ENCODE measurements around the gene PITPNB.

GRCh38 chr22:27892811-27893210, 26.2 kb downstream of the PITPNB start:
- TF ChIP-seq, protein P1, sequence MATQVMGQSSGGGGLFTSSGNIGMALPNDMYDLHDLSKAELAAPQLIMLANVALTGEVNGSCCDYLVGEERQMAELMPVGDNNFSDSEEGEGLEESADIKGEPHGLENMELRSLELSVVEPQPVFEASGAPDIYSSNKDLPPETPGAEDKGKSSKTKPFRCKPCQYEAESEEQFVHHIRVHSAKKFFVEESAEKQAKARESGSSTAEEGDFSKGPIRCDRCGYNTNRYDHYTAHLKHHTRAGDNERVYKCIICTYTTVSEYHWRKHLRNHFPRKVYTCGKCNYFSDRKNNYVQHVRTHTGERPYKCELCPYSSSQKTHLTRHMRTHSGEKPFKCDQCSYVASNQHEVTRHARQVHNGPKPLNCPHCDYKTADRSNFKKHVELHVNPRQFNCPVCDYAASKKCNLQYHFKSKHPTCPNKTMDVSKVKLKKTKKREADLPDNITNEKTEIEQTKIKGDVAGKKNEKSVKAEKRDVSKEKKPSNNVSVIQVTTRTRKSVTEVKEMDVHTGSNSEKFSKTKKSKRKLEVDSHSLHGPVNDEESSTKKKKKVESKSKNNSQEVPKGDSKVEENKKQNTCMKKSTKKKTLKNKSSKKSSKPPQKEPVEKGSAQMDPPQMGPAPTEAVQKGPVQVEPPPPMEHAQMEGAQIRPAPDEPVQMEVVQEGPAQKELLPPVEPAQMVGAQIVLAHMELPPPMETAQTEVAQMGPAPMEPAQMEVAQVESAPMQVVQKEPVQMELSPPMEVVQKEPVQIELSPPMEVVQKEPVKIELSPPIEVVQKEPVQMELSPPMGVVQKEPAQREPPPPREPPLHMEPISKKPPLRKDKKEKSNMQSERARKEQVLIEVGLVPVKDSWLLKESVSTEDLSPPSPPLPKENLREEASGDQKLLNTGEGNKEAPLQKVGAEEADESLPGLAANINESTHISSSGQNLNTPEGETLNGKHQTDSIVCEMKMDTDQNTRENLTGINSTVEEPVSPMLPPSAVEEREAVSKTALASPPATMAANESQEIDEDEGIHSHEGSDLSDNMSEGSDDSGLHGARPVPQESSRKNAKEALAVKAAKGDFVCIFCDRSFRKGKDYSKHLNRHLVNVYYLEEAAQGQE (IDR thresholded peaks at IDR 0.05; ENCODE audit: low read depth) = no peak
- no peak for TF ChIP-seq CTCF (IDR thresholded peaks at IDR 0.05 in 2 of 3, conservative IDR thresholded peaks at IDR 0.05 in 1 of 3; ENCODE audit: borderline replicate concordance in 1 of 3, insufficient read depth in 1 of 3, low read depth in 2 of 3, low read length in 2 of 3)
- TF ChIP-seq MAX (IDR thresholded peaks at IDR 0.05) = no peak
- no peak for TF ChIP-seq YY1 (IDR thresholded peaks at IDR 0.05; ENCODE audit: extremely low read depth, insufficient replicate concordance, low read depth, low read length)
- TF ChIP-seq RAD21 (IDR thresholded peaks at IDR 0.05; ENCODE audit: low read depth) = no peak
- TF ChIP-seq CEBPB (IDR thresholded peaks at IDR 0.05; ENCODE audit: low read depth) = no peak
- TF ChIP-seq EZH2 (IDR thresholded peaks at IDR 0.05) = no peak
- TF ChIP-seq POLR2AphosphoS5 (IDR thresholded peaks at IDR 0.05; ENCODE audit: low read depth, low read length) = no peak
- TF ChIP-seq SP1 (IDR thresholded peaks at IDR 0.05; ENCODE audit: low read depth) = no peak
- no peak for TF ChIP-seq EZH2phosphoT487 (IDR thresholded peaks at IDR 0.05; ENCODE audit: borderline replicate concordance)
- no peak for TF ChIP-seq SIN3A (IDR thresholded peaks at IDR 0.05; ENCODE audit: low read depth)
- TF ChIP-seq EGR1 (IDR thresholded peaks at IDR 0.05; ENCODE audit: low read depth) = no peak
- no peak for TF ChIP-seq POLR2A (IDR thresholded peaks at IDR 0.05; ENCODE audit: borderline replicate concordance, extremely low read depth, insufficient read depth, insufficient read length)
- no peak for TF ChIP-seq ZBTB33 (IDR thresholded peaks at IDR 0.05; ENCODE audit: extremely low read depth, insufficient replicate concordance, low read length)

Measured in HCT116 (cell line).